SU-DHL-6 (cell line): Measurements from ENCODE around the gene ABCG8.

Experiments used
- H2AFZ ChIP-seq: fragments of 200-600 bp; sonication (generic); 2 replicates; pipeline ENCODE4 v1.6.1; 2014; ENCODE audit warnings: low read depth, mild to moderate bottlenecking, moderate library complexity, mixed read lengths, antibody characterized with exemption, low read length; ENCODE audit not compliant: severe bottlenecking
- H3F3A ChIP-seq: fragments of 200-600 bp; shearing (Covaris generic); 2 replicates; pipeline ENCODE4 v1.6.0; 2016; ENCODE audit warnings: antibody characterized with exemption, mild to moderate bottlenecking; ENCODE audit not compliant: insufficient read depth
- H3K27ac ChIP-seq: fragments of 200-600 bp; sonication (generic); 2 replicates; pipeline ENCODE4 v1.5.1; 2016; ENCODE audit warnings: low read depth, mild to moderate bottlenecking, low read length, moderate library complexity, mixed read lengths
- H3K27me3 ChIP-seq: fragments of 200-600 bp; sonication (generic), shearing (Covaris generic); 2 replicates; pipeline ENCODE4 v1.6.0; 2014; ENCODE audit warnings: mild to moderate bottlenecking, low read length
- H3K36me3 ChIP-seq: fragments of 200-600 bp; sonication (generic); 2 replicates; pipeline ENCODE4 v1.6.1; 2014; ENCODE audit warnings: mild to moderate bottlenecking, low read length, mixed read lengths
- H3K4me2 ChIP-seq: fragments of 300-600, 200-600 bp; shearing (Covaris generic), sonication (generic); 2 replicates; pipeline ENCODE4 v1.6.0; 2014; ENCODE audit warnings: low read length, low read depth, mild to moderate bottlenecking; ENCODE audit not compliant: poor library complexity, severe bottlenecking
- H3K4me3 ChIP-seq: fragments of 200-600 bp; sonication (generic); 2 replicates; pipeline ENCODE4 v1.5.1; 2014; ENCODE audit warnings: antibody characterized with exemption, low read length, mild to moderate bottlenecking, mixed read lengths; ENCODE audit not compliant: insufficient read depth, poor library complexity, severe bottlenecking
- H3K79me2 ChIP-seq: fragments of 200-600 bp; sonication (generic); 2 replicates; pipeline ENCODE4 v1.6.1; 2014; ENCODE audit warnings: mild to moderate bottlenecking, low read length, moderate library complexity; ENCODE audit not compliant: insufficient read depth
- H3K9ac ChIP-seq: fragments of 200-600 bp; sonication (generic); 2 replicates; pipeline ENCODE4 v1.7.0; 2014; ENCODE audit warnings: mild to moderate bottlenecking, low read length
- H3K9me2 ChIP-seq: fragments of 200-600 bp; sonication (generic); replicated peaks from 2 replicates; pipeline ENCODE4 v1.6.1; 2014; ENCODE audit warnings: low read length; ENCODE audit not compliant: insufficient read depth
- H3K9me3 ChIP-seq: fragments of 200-600 bp; sonication (generic); 2 replicates; pipeline ENCODE4 v1.6.1; 2014; ENCODE audit warnings: low read length, mixed read lengths; ENCODE audit not compliant: insufficient read depth
- H4K20me1 ChIP-seq: fragments of 200-600 bp; sonication (generic); 2 replicates; pipeline ENCODE4 v1.6.1; 2014; ENCODE audit warnings: low read depth, mild to moderate bottlenecking, antibody characterized with exemption, low read length, moderate library complexity, mixed read lengths
- CTCF ChIP-seq: fragments of 200-600 bp; sonication (generic); IDR thresholded peaks from one replicate; pipeline ENCODE4 v1.5.1; 2017; ENCODE audit warnings: antibody characterized with exemption, mild to moderate bottlenecking, low read length, moderate library complexity; ENCODE audit not compliant: insufficient read depth, poor library complexity, severe bottlenecking
- EZH2phosphoT487 ChIP-seq: fragments of 200-600 bp; sonication (generic), shearing (Covaris generic); conservative IDR thresholded peaks from 2 replicates; pipeline ENCODE4 v1.6.1; 2018; ENCODE audit warnings: mild to moderate bottlenecking, antibody characterized with exemption, low read length, moderate library complexity, mixed read lengths

ABCG8 gene

GRCh38 chr2:43826305-43827250 is 12.2 kb upstream of the ABCG8 start:
- no peak for TF ChIP-seq CTCF
- no peaks in the 10 kb centered on the region for H3K36me3 ChIP-seq
- no peak overlapping the region for H3K27ac ChIP-seq
- no peak overlapping the region for H3K9ac ChIP-seq
- no peak overlapping the region for H3K4me2 ChIP-seq
- no peaks in the 10 kb centered on the region for H3K79me2 ChIP-seq
- H3K4me3 ChIP-seq: no peak overlapping the region
- H2AFZ ChIP-seq: no peak overlapping the region
- H4K20me1 ChIP-seq: no peaks in the 10 kb centered on the region
- H3F3A ChIP-seq: no peaks in the 10 kb centered on the region
- H3K9me2 ChIP-seq: no peaks in the 10 kb centered on the region
- H3K9me3 ChIP-seq: no peaks in the 10 kb centered on the region
- H3K27me3 ChIP-seq: no peaks in the 10 kb centered on the region; the same call in 1 of the 2 replicates

- H3K27ac ChIP-seq: no peak overlapping the region
- H2AFZ ChIP-seq: no peak overlapping the region
- H3K36me3 ChIP-seq: no peaks in the 10 kb centered on the region
- H3K9ac ChIP-seq: no peak overlapping the region
- no peak overlapping the region for H3K4me3 ChIP-seq
- H3K79me2 ChIP-seq: no peaks in the 10 kb centered on the region
- H3K9me2 ChIP-seq: no peaks in the 10 kb centered on the region
- TF ChIP-seq EZH2phosphoT487 (no peak), CTCF (no peak)
- H3K27me3 ChIP-seq: no peaks in the 10 kb centered on the region; the same call in 1 of the 2 replicates
- H3K4me2 ChIP-seq: no peak overlapping the region
- H3F3A ChIP-seq: no peaks in the 10 kb centered on the region
- H4K20me1 ChIP-seq: no peaks in the 10 kb centered on the region
- H3K9me3 ChIP-seq: no peaks in the 10 kb centered on the region
Measured at GRCh38 chr2:43831543-43832294, 7.1 kb upstream of the ABCG8 start.

- Histone ChIP-seq H3K27me3 (no peaks in the 10 kb centered on the region; the same call in 1 of the 2 replicates), H3K27ac (no peak overlapping the region), H3K4me2 (no peak overlapping the region), H3F3A (no peaks in the 10 kb centered on the region), H3K9me2 (no peaks in the 10 kb centered on the region), H3K79me2 (no peaks in the 10 kb centered on the region), H3K4me3 (no peak overlapping the region), H3K9me3 (no peaks in the 10 kb centered on the region), H2AFZ (no peak overlapping the region), H3K36me3 (no peaks in the 10 kb centered on the region), H4K20me1 (no peaks in the 10 kb centered on the region), H3K9ac (no peak overlapping the region)
- TF ChIP-seq CTCF: no peak
- no peak for TF ChIP-seq EZH2phosphoT487
Measured at GRCh38 chr2:43832457-43832856, 6.3 kb upstream of the ABCG8 start.
